BJ (cell line): Measurements from ENCODE around the gene ZHX3. TPM values are rescaled to one million over a fixed set of nuclear protein-coding genes. Genes with fewer than 3 reads are reported as not detected.
A peak's percentile ranks its signal among the peaks of the same experiment; 100 is the strongest.

Experiments
- CTCF ChIA-PET: fragments of 350-600 bp; formaldehyde crosslinking; extraction: SDS; loops from one replicate; lab custom pipeline; 2021; ENCODE audit warnings: antibody characterized with exemption, inconsistent platforms; lab: Yijun Ruan, JAX
- POLR2A ChIA-PET: fragments of 300-600 bp; sonication (Branson Sonifier 250); formaldehyde crosslinking; extraction: SDS; loops from one replicate; lab custom pipeline; 2021; ENCODE audit warnings: antibody characterized with exemption; lab: Charles Lee
- DNase-seq: peaks from one replicate; pipeline ENCODE4 v3.0.0-alpha.2; 2011; ENCODE audit warnings: low read depth
- H3K27me3 ChIP-seq: 2 replicates; pipeline ENCODE4 v1.6.0; 2011; ENCODE audit warnings: low read length; ENCODE audit not compliant: control insufficient read depth, insufficient read depth
- H3K36me3 ChIP-seq: 2 replicates; pipeline ENCODE4 v1.5.1; 2011; ENCODE audit warnings: low read length; ENCODE audit not compliant: control insufficient read depth, insufficient read depth
- H3K4me3 ChIP-seq: 2 replicates; pipeline ENCODE4 v1.5.1; 2011; ENCODE audit warnings: low read depth, mild to moderate bottlenecking, control low read depth, low read length
- CTCF ChIP-seq: IDR thresholded peaks from 2 replicates; pipeline ENCODE4 v1.5.1; 2011; ENCODE audit warnings: low read depth, mild to moderate bottlenecking, control low read depth, inconsistent platforms, low read length, moderate library complexity; ENCODE audit not compliant: insufficient read depth
- polyA plus RNA-seq: library from polyadenylated mRNA; depleted of rRNA; stranded (reverse); fragments of >200 nt; gene quantifications from 2 replicates; pipeline ENCODE4 v1.2.3, GENCODE V29; 2011

The ZHX3 gene
- polyA plus RNA-seq, 1 experiment = 23.9 TPM

- no peak for DNase-seq
- no peaks in the 10 kb centered on the region for H3K27me3 ChIP-seq
- ChIA-PET CTCF (interaction anchor here (0.6 to 1.2 kb wide), 2 partner anchors 14 to 35 kb away, joined by 3 to 4 read pairs; no protein-coding TSS in a partner anchor), POLR2A (no interaction called here)
- H3K4me3 ChIP-seq = no peak overlapping the region
- H3K36me3 ChIP-seq = no peaks in the 10 kb centered on the region
- TF ChIP-seq CTCF = no peak
Measured at GRCh38 chr20:41261790-41262717, 55.5 kb downstream of the ZHX3 start.

- H3K4me3 ChIP-seq = no peak overlapping the region
- H3K36me3 ChIP-seq = no peaks in the 10 kb centered on the region
- CTCF ChIA-PET = interaction anchor here (0.6 to 1.2 kb wide), 2 partner anchors 13 to 35 kb away, joined by 3 to 4 read pairs; no protein-coding TSS in a partner anchor
- TF ChIP-seq CTCF = 0 out of 2 replicates have a peak, but pooled peaks have one; percentile 3
- no peaks in the 10 kb centered on the region for H3K27me3 ChIP-seq
- POLR2A ChIA-PET = no interaction called here
- DNase-seq = no peak
Measured at GRCh38 chr20:41261260-41261659, 56.3 kb downstream of the ZHX3 start.

- TF ChIP-seq CTCF = no peak
- ChIA-PET POLR2A (no interaction called here), CTCF (interaction anchor here (1.2 kb wide), 1 partner anchor 36 kb away, joined by 3 read pairs; no protein-coding TSS in a partner anchor)
- Histone ChIP-seq H3K36me3 (no peaks in the 10 kb centered on the region), H3K27me3 (no peaks in the 10 kb centered on the region), H3K4me3 (no peak overlapping the region)
- DNase-seq = no peak
Measured at GRCh38 chr20:41260734-41261220, 56.8 kb downstream of the ZHX3 start.

- ChIA-PET CTCF (interaction anchor here (1.2 kb wide), 1 partner anchor 80 kb away, joined by 4 read pairs; no protein-coding TSS in a partner anchor), POLR2A (no interaction called here)
- H3K27me3 ChIP-seq = no peaks in the 10 kb centered on the region
Measured at GRCh38 chr20:41259309-41259708, 58.2 kb downstream of the ZHX3 start.

More at GRCh38 chr20:41259309-41259708, 58.2 kb downstream of the ZHX3 start:
- DNase-seq = no peak
- no peak for TF ChIP-seq CTCF
- no peaks in the 10 kb centered on the region for H3K36me3 ChIP-seq
- no peak overlapping the region for H3K4me3 ChIP-seq
